K562 (cell line): ENCODE results near the gene GINS1.

Experiments used
- ARID4B ChIP-seq: sonication (generic); formaldehyde crosslinking; IDR thresholded peaks from 2 replicates; pipeline ENCODE4 v1.8.0; 2022; ENCODE audit warnings: mild to moderate bottlenecking, missing genetic modification reagents
- SAP30 ChIP-seq: fragments of 200-600 bp; sonication (generic); IDR thresholded peaks from 2 replicates; pipeline ENCODE4 v1.6.1; 2012; ENCODE audit warnings: borderline replicate concordance, low read depth, mild to moderate bottlenecking, moderate library complexity, low read length, control low read depth, inconsistent platforms; ENCODE audit not compliant: insufficient read depth, poor library complexity, severe bottlenecking
- SP1 ChIP-seq: sonication (generic); formaldehyde crosslinking; IDR thresholded peaks from 2 replicates; pipeline ENCODE4 v1.8.1; 2022; ENCODE audit warnings: mild to moderate bottlenecking, missing genetic modification reagents
- TAF1 ChIP-seq: IDR thresholded peaks from 2 replicates; pipeline ENCODE4 v1.6.1; 2011; ENCODE audit warnings: mild to moderate bottlenecking, low read length, moderate library complexity; ENCODE audit not compliant: insufficient read depth, control insufficient read depth, severe bottlenecking; ENCODE audit errors: extremely low read depth
- TCF3 ChIP-seq: sonication (generic); formaldehyde crosslinking; IDR thresholded peaks from 2 replicates; pipeline ENCODE4 v1.4.0; 2020; ENCODE audit warnings: mild to moderate bottlenecking, missing genetic modification reagents
- ZNF449 ChIP-seq: fragments of 250-450 bp; sonication (Bioruptor Pico); IDR thresholded peaks from 2 replicates; pipeline ENCODE4 v1.8.0; 2022; ENCODE audit warnings: moderate library complexity, mild to moderate bottlenecking, inconsistent platforms
- ZNF695 ChIP-seq: fragments of 450-650 bp; formaldehyde crosslinking; IDR thresholded peaks from 2 replicates; pipeline ENCODE4 v1.4.0; 2020; ENCODE audit warnings: mild to moderate bottlenecking, moderate library complexity
- ZZZ3 ChIP-seq: fragments of 450-650 bp; IDR thresholded peaks from 2 replicates; pipeline ENCODE4 v1.6.1; 2016; ENCODE audit warnings: antibody characterized with exemption, mild to moderate bottlenecking, moderate library complexity
- TF ChIP-seq, protein P1 (sequence below): sonication (generic); formaldehyde crosslinking; IDR thresholded peaks from 2 replicates; pipeline ENCODE4 v1.8.0; 2022; ENCODE audit warnings: missing genetic modification reagents, mild to moderate bottlenecking, borderline replicate concordance
- TF ChIP-seq, protein P2 (sequence below), 2 experiments: fragments of 200-800 bp in 1 of 2; sonication (Bioruptor generic) in 1 of 2; sonication (generic) in 1 of 2; formaldehyde crosslinking in 1 of 2; IDR thresholded peaks in 1 of 2; conservative IDR thresholded peaks in 1 of 2; 2 replicates each; pipeline versions ENCODE4 v1.5.0 to v1.6.1; 2016 to 2020; ENCODE audit warnings: missing compliant biosample characterization in 1 of 2, missing genetic modification characterization in 1 of 2, missing genetic modification reagents in 1 of 2

- TF ChIP-seq ARID4B (no peak), SAP30 (no peak), TAF1 (no peak), SP1 (CRISPR knock-in tag) (no peak), ZNF449 (CRISPR knock-in tag) (no peak), TCF3 (CRISPR knock-in tag) (no peak), ZNF695 (CRISPR knock-in tag) (no peak), ZZZ3 (no peak)
- TF ChIP-seq, protein P1, sequence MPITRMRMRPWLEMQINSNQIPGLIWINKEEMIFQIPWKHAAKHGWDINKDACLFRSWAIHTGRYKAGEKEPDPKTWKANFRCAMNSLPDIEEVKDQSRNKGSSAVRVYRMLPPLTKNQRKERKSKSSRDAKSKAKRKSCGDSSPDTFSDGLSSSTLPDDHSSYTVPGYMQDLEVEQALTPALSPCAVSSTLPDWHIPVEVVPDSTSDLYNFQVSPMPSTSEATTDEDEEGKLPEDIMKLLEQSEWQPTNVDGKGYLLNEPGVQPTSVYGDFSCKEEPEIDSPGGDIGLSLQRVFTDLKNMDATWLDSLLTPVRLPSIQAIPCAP = no peak
- TF ChIP-seq, protein P2, sequence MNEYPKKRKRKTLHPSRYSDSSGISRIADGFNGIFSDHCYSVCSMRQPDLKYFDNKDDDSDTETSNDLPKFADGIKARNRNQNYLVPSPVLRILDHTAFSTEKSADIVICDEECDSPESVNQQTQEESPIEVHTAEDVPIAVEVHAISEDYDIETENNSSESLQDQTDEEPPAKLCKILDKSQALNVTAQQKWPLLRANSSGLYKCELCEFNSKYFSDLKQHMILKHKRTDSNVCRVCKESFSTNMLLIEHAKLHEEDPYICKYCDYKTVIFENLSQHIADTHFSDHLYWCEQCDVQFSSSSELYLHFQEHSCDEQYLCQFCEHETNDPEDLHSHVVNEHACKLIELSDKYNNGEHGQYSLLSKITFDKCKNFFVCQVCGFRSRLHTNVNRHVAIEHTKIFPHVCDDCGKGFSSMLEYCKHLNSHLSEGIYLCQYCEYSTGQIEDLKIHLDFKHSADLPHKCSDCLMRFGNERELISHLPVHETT (CRISPR knock-in tag; conservative IDR thresholded peaks at IDR 0.05 in 1 of 2, IDR thresholded peaks at IDR 0.05 in 1 of 2) = no peak
Measured at GRCh38 chr20:25461786-25462545, 54.5 kb downstream of the GINS1 start.
